Stimulated activated naive B cell treated with anti-CD40 and anti-IgM and Interleukin-4, amounts not matched to agents 10 μg/mL and 1 μg/mL and 100 μg/mL, for 72 hours (primary cell): Measurements from ENCODE around the gene HOOK2.
"Not testable (repeated sequence)": the region's sequence is repeated elsewhere in the genome, so short reads cannot be mapped to it uniquely, and the experiment has no call there.

Experiments
- ATAC-seq, 2 donors: fragments of 150-1000 bp; cut with Tn5 transposase; replicated peaks; 2 replicates each; pipeline ENCODE4 v1.10.0; 2021; ENCODE audit warnings: moderate library complexity in 1 of 2
- DNase-seq: peaks from one replicate; pipeline ENCODE4 v3.0.0; 2021
- H3K27ac Mint-ChIP-seq: one replicate; pipeline ENCODE4 v1.8.0; 2022; ENCODE audit warnings: mild to moderate bottlenecking, mixed read lengths
- H3K27me3 Mint-ChIP-seq, 2 donors: one replicate each; pipeline ENCODE4 v1.8.0; 2022; ENCODE audit warnings: mixed read lengths in 2 of 2
- H3K36me3 Mint-ChIP-seq, 2 donors: one replicate each; pipeline ENCODE4 v1.8.0; 2022; ENCODE audit warnings: mixed read lengths in 2 of 2, mild to moderate bottlenecking in 1 of 2
- H3K4me1 Mint-ChIP-seq, 2 donors: one replicate each; pipeline ENCODE4 v1.8.0; 2022; ENCODE audit warnings: mixed read lengths in 2 of 2, mild to moderate bottlenecking in 1 of 2
- H3K4me3 Mint-ChIP-seq, 2 donors: one replicate each; pipeline ENCODE4 v1.8.0; 2022; ENCODE audit warnings: mild to moderate bottlenecking in 2 of 2, mixed read lengths in 2 of 2, moderate library complexity in 1 of 2
- H3K9me3 Mint-ChIP-seq, 2 donors: one replicate each; pipeline ENCODE4 v1.8.0; 2022; ENCODE audit warnings: mixed read lengths in 2 of 2, mild to moderate bottlenecking in 1 of 2

HOOK2 gene

GRCh38 chr19:12799742-12800465, 24.6 kb upstream of the HOOK2 start:
- Mint-ChIP-seq H3K4me3 (no peak overlapping the region), H3K36me3 (no peaks in the 10 kb centered on the region), H3K9me3 (no peaks in the 10 kb centered on the region), H3K27ac (no peak overlapping the region), H3K4me1 (peaks cover 26 to 32% of the 10 kb centered on the region in 2 donors), H3K27me3 (peaks cover 0 to 7% of the 10 kb centered on the region in 2 donors)
- no peak for DNase-seq
- no peak for ATAC-seq

- peaks cover 33 to 45% of the 10 kb centered on the region in 2 donors for H3K4me1 Mint-ChIP-seq
- peak overlapping the region in 1 of 2 donors; percentile 14 for H3K4me3 Mint-ChIP-seq
- H3K27ac Mint-ChIP-seq, H3K9me3 Mint-ChIP-seq, H3K36me3 Mint-ChIP-seq, H3K27me3 Mint-ChIP-seq, DNase-seq, ATAC-seq: not testable (repeated sequence)
Measured at GRCh38 chr19:12797607-12798006, 22.3 kb upstream of the HOOK2 start.

GRCh38 chr19:12797141-12797587, 21.8 kb upstream of the HOOK2 start:
- no peak for ATAC-seq

GRCh38 chr19:12796146-12797071, 21.1 kb upstream of the HOOK2 start:
- ATAC-seq: no peak
- peaks cover 30 to 42% of the 10 kb centered on the region in 2 donors for H3K4me1 Mint-ChIP-seq
- peak; percentile 56 for DNase-seq
- peaks cover 16 to 17% of the 10 kb centered on the region in 2 donors for H3K36me3 Mint-ChIP-seq
- H3K27me3 Mint-ChIP-seq: no peaks in the 10 kb centered on the region
- H3K9me3 Mint-ChIP-seq: no peaks in the 10 kb centered on the region
- peak overlapping the region; percentile 68 for H3K27ac Mint-ChIP-seq
- H3K4me3 Mint-ChIP-seq: peak overlapping the region; percentile 79 to 81

More at GRCh38 chr19:12797141-12797587, 21.8 kb upstream of the HOOK2 start:
- Mint-ChIP-seq H3K27ac (no peak overlapping the region), H3K27me3 (peaks cover 0 to 1% of the 10 kb centered on the region in 2 donors), H3K9me3 (no peaks in the 10 kb centered on the region), H3K4me1 (peaks cover 29 to 40% of the 10 kb centered on the region in 2 donors), H3K4me3 (no peak overlapping the region), H3K36me3 (peaks cover 11 to 12% of the 10 kb centered on the region in 2 donors)
- no peak for DNase-seq

GRCh38 chr19:12794971-12795381, 19.6 kb upstream of the HOOK2 start:
- Mint-ChIP-seq H3K36me3 (peaks cover 19 to 20% of the 10 kb centered on the region in 2 donors), H3K4me3 (no peak overlapping the region), H3K4me1 (peaks cover 35 to 47% of the 10 kb centered on the region in 2 donors), H3K27me3 (no peaks in the 10 kb centered on the region), H3K27ac (peak overlapping the region; percentile 14), H3K9me3 (no peaks in the 10 kb centered on the region)
- DNase-seq: no peak
- ATAC-seq: no peak

- H3K36me3 Mint-ChIP-seq: peaks cover 19 to 20% of the 10 kb centered on the region in 2 donors
- no peaks in the 10 kb centered on the region for H3K9me3 Mint-ChIP-seq
Measured at GRCh38 chr19:12794196-12794941, 19.0 kb upstream of the HOOK2 start.

GRCh38 chr19:12793290-12794195, 18.2 kb upstream of the HOOK2 start:
- Mint-ChIP-seq H3K4me3 (peak overlapping the region; percentile 96 to 100), H3K4me1 (peaks cover 40 to 55% of the 10 kb centered on the region in 2 donors), H3K27me3 (no peaks in the 10 kb centered on the region), H3K9me3 (no peaks in the 10 kb centered on the region), H3K36me3 (peaks cover 19 to 20% of the 10 kb centered on the region in 2 donors), H3K27ac (peak overlapping the region; percentile 100)
- DNase-seq (peak; percentile 95), ATAC-seq (peak; percentile 33 to 44)

More at GRCh38 chr19:12794196-12794941, 19.0 kb upstream of the HOOK2 start:
- peaks cover 33 to 47% of the 10 kb centered on the region in 2 donors for H3K4me1 Mint-ChIP-seq
- no peak for DNase-seq
- no peak for ATAC-seq
- peak overlapping the region; percentile 82 to 100 for H3K4me3 Mint-ChIP-seq
- H3K27ac Mint-ChIP-seq: peak overlapping the region; percentile 100
- H3K27me3 Mint-ChIP-seq: no peaks in the 10 kb centered on the region

GRCh38 chr19:12792853-12793289, 17.5 kb upstream of the HOOK2 start:
- Mint-ChIP-seq H3K4me1 (peaks cover 43 to 61% of the 10 kb centered on the region in 2 donors), H3K27me3 (no peaks in the 10 kb centered on the region), H3K27ac (peak overlapping the region; percentile 100), H3K36me3 (peaks cover 19 to 20% of the 10 kb centered on the region in 2 donors), H3K4me3 (peak overlapping the region; percentile 96 to 100), H3K9me3 (no peaks in the 10 kb centered on the region)
- DNase-seq (no peak), ATAC-seq (no peak)

GRCh38 chr19:12792051-12792852, 16.9 kb upstream of the HOOK2 start:
- peaks cover 43 to 61% of the 10 kb centered on the region in 2 donors for H3K4me1 Mint-ChIP-seq

GRCh38 chr19:12791345-12792050, 16.1 kb upstream of the HOOK2 start, which contains the start of gene JUNB:
Gene JUNB, plus strand, starts transcription at chr19:12791486. Its CDS starts 286 bp downstream, at chr19:12791772.
- Mint-ChIP-seq H3K9me3 (no peaks in the 10 kb centered on the region), H3K27me3 (no peaks in the 10 kb centered on the region), H3K4me3 (peak within 1 kb of the TSS; percentile 96 to 100), H3K36me3 (peaks cover 19 to 20% of the 10 kb centered on the region in 2 donors), H3K4me1 (peaks cover 41 to 59% of the 10 kb centered on the region in 2 donors), H3K27ac (peak within 1 kb of the TSS; percentile 100)
- peak; percentile 33 to 38 for ATAC-seq
- peak; percentile 95 for DNase-seq

More at GRCh38 chr19:12792051-12792852, 16.9 kb upstream of the HOOK2 start:
- Mint-ChIP-seq H3K36me3 (peaks cover 19 to 20% of the 10 kb centered on the region in 2 donors), H3K9me3 (no peaks in the 10 kb centered on the region), H3K27ac (peak overlapping the region; percentile 100), H3K27me3 (no peaks in the 10 kb centered on the region), H3K4me3 (peak overlapping the region; percentile 96 to 100)
- DNase-seq (peak; percentile 82), ATAC-seq (peak; percentile 1 to 2)

GRCh38 chr19:12790628-12791344, 15.4 kb upstream of the HOOK2 start:
- Mint-ChIP-seq H3K27me3 (no peaks in the 10 kb centered on the region), H3K9me3 (no peaks in the 10 kb centered on the region), H3K36me3 (peaks cover 19 to 20% of the 10 kb centered on the region in 2 donors), H3K4me3 (peak overlapping the region; percentile 96 to 100), H3K27ac (peak overlapping the region; percentile 100), H3K4me1 (peaks cover 35 to 52% of the 10 kb centered on the region in 2 donors)
- ATAC-seq (no peak), DNase-seq (no peak)
